ENCODE data around the gene TBC1D1.
"Not testable (repeated sequence)": the region's sequence is repeated elsewhere in the genome, so short reads cannot be mapped to it uniquely, and the experiment has no call there.

The TBC1D1 gene

DNA sequence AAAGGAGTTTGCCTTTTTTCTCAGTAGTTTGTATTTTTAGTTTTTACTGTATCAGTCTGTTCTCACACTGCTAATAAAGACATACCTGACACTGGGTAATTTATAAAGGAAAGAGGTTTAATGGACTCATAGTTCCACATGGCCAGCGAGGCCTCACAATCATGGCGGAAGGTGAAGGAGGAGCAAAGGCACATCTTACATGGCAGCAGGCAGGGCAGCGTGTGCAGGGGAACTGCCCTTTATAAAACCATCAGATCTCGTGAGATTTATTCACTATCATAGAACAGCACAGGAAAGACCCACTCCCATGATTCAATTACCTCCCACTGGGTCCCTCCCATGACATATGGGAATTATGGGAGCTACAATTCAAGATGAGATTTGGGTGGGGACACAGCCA lies 130.1 kb downstream of the TBC1D1 start:
- not testable (repeated sequence) for DNase-seq

DNA sequence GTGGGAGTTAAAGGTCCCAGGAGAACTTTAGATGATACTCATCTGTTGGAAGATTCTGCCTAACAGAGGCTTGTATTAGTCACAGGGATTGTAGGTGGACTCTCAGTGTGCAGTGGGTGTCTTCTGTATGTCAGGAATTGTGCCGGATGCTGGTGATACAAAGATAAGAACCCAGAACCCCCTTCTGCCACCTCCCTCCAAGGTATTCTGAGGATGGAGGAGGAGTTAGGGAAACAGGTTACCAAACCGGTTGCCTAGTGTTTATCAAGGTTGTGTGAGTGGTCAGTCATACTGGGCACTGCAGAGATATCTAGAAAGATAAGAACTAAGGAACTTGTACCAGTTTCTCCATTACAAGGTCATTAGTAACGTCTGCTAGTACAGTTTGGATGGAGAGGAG lies 130.9 kb downstream of the TBC1D1 start:
- DNase-seq, result no peak

DNA sequence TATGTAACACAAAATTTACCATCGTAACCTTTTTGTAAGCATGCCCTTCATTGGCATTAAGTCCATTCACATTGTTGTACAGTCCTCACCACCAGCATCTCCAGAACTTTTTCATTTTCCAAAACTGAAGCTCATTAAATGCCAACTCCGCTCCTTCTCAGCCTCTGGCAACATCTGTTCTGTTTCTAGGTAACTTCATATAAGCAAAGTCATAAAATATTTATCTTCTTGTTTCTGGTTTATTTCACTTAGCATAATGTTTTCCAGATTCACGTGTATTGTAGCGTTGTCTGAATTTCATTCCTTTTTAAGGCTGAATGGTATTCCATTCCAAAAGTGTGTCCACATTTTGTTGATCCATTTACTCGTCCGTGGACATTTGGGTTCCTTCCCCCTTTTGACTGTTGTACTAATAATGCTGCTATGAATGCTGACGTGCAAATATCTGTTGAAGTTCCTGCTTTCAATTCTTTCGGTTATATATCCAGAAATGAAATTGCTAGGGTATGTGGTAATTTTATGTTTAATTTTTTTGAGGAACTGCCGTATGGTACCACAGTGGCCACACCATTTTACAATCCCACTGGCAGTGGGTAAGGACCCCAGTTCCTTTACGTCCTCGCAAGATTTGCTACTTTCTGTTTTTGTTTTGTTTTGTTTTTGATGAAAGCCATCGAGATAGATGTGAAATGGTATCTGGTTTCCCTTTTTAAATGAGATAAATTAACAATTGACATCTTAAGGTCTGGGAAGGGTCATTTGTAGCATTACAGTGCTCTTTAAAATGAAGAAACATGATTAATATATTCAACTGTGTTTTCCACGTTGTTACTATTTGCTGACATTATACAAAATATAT lies 132.7 kb downstream of the TBC1D1 start:
- DNase-seq, result no peak

DNA sequence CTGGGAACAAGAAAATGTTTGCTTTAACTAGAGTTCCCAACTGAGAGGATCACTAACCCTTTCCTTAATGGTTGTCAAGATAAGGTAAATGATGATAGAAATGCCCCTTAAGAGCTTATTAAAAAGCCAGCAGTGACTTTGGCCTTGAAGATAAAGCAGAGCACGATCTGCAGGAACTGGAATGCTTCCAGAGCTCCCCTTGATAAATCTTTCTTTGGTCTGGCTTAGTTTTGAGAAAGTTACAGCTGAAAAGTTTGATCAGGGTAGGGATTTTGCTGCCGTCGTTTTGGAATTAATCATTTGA lies 133.3 kb downstream of the TBC1D1 start:
- no peak for DNase-seq

DNA sequence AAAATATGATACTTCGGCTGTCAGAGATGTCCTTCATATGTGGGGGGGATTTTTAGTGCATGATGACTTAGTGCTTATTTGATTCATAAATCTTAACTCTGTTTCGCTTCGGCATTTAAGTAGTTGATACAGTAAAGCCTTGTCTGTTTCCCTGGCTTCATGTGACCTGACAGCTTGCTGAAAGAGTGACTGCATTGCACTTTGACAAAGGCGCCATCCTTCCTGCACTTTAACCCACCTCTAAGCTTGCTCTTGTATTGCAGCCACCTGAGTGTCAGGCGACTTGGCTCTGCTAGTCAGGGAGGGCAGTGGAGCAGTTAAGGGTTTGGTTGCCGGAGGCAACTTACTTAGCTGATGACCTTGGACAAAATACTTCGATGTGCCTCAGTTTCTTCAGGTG lies 134.8 kb downstream of the TBC1D1 start:
- no peak for DNase-seq

DNA sequence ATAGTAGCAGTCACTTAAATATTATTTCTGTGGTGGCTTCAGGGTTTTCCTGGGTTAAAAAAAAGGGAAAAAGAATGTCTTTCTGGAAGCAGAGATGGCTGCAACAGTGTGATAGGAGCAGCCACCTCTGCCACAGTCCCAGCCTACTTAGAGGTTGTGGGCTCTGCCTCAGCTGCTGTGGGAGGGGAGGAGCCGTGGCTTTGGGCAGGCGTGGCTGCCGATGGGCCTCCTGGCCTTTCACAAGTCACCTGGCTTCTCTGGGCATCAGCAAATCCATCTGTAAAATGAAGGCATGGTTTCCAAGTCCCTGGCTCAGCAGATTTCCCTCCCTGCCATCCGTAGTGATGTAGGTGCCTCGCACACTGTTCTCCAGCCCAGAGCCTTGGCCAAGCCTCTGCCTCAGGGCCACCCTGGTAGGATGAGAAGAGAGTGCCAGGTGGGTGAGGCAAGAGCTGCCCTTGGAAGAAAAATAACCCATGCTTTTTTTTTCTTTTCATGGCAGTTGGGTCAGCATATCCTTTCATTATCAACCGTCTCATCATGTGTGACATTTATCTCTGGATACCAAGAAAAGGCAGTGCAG lies 135.4 kb downstream of the TBC1D1 start:
- DNase-seq, result no peak

DNA sequence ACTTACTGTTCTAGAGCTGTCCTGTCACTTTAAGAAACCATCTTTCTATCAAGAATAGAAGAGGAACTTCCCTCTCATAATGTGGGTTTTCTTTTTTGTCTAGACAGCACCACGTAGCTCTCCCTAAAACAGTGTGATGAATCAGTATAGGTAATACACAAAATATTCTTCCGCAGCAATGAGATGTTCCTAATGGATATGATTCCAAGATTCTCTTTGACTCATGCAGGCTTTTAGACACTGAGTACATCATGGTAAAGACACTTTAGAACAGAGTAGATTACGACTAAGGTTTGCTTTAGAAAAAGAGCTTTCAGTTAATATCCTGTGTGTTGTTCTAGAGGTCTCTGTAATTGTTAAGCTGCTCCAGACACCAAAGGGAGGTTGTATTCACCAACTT lies 139.1 kb downstream of the TBC1D1 start:
- no peak for DNase-seq

DNA sequence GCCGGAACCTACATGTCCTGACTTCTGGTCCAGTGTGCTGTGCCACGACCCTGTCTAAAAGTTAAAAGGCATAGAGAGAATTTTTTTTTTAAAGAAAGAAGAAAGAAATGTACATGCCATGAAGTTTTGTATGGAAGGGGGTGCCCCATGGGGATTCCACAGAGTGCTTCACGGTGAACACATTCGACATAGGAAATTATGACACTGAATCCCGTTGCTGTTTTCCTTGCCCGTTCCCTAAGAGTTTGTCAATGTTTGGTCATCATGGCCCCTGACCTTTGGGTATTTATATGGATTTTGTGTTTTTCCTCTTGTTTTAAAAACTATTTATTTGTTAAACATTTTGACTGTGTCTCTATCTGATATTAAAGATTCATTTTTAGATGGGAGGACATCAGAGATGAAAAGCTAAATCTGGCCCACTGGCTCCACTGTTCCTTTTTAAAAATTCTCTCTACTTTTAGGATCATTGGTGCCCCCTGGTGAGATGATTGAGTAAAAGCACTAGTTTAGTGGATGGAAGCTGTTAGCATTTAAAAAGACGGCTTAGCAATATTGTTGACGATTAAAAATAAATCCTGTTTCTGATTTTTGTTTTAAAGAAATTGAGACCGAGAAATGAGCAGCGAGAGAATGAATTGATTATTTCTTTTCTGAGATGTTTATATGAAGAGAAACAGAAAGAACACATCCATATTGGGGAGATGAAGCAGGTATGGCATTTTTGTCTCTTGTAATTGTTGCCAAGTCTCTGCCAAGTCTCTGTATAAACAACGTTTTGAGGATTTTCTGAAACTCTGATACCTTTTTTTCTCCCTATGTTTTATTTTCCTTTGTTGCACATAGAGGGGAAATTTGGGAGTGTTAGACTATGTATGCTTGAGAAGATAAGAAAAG lies 144.3 kb downstream of the TBC1D1 start:
- peak; percentile 30 for DNase-seq

DNA sequence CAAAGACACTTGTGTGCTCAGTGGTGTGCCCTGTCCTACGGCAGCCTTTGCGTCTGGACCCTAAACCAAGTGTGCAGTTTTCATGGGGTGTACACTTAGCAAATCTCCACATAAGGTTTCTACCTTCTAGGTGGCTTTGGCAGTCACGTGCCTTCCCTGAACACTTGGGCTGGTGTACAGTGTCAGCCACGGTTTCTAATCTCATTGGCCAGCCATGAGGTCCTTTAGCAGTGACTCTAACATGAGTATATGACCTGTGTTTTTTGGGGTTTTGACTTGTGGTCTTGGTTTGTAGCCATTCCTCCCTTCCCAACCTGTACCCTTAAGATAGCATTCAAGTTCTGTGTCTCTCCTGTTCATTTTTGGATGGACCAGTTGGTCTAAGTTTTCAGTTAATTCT lies 145.7 kb downstream of the TBC1D1 start:
- no peak for DNase-seq

DNA sequence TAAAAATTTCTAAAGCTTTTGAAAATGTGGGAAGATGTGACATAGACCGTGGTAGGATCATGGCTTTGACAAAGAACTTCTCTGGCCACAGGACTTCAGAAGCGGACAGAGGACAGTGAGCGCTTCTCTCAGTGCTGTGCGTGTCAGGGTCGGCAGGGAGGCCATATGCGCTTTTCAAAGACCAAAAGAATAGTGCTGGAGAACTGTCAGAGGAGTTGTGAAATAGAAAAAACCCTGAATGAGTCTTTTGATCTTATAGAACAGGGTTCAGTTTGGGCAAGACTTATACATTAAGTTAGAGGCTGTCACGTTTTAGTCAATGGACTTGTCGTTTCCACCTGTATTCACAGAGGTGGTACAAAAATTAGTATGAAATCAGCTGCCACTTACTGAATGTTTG lies 146.7 kb downstream of the TBC1D1 start:
- DNase-seq, result no peak

DNA sequence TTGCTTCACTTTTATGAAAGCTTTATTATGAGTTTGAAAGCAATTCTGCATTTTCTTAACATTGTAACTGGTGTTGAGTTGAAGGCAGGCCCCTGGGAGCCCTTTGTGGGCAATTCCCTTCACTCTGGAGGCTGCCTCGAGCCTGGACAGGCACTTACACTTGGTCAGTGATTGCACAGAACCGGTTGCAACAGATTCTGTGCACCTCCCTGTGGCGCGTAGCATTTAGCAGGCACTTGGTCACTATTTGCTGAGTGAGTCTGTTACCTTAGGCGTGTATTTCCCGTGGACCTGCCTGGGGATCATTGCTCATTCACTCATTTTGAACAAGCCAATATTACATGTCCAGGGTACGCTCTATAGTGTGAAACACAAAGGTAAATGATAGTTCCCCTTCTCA lies 149.7 kb downstream of the TBC1D1 start:
- no peak for DNase-seq

DNA sequence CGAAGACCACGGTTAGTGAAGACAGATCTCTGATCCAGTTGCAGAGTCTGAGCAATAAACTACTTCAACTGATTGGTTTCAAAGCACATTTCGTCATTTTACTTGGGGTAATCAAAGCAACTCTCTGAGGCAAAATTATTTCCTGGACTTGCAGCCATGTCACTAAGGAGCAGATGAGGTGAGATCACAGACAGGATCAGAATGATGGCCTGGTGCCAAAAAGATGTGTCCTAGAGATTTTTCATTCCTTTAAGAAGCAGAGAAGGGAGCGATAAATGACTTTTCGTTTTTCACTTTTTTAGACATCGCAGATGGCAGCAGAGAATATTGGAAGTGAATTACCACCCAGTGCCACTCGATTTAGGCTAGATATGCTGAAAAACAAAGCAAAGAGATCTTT lies 153.2 kb downstream of the TBC1D1 start:
- no peak for DNase-seq

DNA sequence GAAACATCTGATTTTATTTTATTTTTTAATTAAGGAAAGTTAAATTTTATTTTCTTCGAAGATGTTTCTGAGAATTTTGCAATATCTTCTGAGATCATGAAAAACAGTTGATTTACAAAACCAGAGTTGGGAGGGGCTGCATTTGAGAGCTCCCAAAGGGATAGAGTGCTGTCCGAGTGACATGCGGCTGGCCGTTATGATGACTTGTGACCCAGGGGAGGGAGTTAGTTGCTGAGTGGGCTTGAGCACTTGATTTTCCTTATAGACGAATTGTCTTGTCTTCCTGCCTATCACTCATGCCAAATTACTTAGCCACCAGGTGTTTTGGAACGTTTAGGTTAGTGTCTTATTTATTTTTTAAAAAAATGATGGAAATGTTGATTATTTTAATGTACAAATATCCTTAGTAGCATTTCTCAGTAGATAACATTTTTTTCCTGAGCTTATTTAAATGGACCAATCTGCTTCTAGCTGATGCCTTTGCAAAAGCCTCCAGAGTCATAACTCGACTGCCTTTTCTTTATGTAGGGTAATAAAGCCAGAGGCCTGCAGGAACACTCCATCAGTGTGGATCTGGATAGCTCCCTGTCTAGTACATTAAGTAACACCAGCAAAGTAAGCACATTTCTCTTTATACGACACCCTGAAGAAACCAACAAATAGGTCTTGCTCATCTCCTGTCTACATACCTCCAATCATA lies 154.6 kb downstream of the TBC1D1 start:
- DNase-seq, result no peak

DNA sequence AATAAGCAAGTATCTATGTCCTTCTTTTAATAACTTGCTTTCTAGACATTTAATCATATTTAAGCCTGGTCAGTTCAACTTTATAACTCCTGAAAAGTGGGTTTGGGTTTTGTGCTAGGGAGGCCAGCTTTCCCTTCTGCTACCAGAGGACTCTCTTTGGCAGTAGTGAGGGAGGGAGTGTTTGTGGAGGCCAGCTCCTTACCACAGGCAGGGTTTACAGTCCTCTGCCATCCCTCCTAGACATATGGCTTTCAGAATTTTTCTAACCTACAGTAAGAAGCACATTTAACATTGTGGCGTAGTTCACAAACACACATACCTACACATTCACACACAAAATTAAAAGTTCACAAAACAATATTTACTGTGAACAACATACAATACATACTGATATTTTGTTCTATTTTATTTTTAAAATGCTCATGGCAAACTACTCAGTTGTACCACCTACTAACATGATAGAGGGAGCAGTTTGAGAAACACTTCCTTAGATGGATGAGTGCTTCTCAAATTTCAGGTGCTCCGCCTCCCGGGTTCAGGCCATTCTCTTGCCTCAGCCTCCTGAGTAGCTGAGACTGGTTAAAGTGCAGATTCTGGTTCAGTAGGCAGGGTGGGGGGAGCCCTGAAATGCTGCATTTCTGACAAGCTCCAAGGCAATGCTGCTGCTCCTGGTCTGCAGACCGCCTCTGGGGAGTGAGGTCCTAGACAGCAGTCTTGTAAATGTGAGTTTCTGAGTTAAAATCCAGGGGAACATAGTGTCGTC lies 156.0 kb downstream of the TBC1D1 start:
- DNase-seq, result no peak

DNA sequence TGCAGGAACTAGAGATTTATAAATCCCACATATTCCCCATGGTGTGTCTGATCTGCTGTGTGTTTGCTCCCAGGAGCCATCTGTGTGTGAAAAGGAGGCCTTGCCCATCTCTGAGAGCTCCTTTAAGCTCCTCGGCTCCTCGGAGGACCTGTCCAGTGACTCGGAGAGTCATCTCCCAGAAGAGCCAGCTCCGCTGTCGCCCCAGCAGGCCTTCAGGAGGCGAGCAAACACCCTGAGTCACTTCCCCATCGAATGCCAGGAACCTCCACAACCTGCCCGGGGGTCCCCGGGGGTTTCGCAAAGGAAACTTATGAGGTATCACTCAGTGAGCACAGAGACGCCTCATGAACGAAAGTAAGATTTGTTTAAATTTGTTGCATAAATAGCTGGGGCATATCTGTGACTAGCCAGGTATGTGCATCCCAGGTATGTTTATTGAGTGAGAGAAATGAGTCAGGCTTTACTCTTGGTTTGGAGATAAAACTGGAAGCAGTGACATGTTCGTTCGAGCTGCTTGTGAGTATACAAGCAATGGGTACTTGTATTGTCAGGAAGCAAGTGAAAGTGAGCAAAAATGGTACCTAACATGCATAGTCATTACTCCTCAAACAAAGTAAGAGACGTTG lies 158.8 kb downstream of the TBC1D1 start:
- DNase-seq, result no peak

DNA sequence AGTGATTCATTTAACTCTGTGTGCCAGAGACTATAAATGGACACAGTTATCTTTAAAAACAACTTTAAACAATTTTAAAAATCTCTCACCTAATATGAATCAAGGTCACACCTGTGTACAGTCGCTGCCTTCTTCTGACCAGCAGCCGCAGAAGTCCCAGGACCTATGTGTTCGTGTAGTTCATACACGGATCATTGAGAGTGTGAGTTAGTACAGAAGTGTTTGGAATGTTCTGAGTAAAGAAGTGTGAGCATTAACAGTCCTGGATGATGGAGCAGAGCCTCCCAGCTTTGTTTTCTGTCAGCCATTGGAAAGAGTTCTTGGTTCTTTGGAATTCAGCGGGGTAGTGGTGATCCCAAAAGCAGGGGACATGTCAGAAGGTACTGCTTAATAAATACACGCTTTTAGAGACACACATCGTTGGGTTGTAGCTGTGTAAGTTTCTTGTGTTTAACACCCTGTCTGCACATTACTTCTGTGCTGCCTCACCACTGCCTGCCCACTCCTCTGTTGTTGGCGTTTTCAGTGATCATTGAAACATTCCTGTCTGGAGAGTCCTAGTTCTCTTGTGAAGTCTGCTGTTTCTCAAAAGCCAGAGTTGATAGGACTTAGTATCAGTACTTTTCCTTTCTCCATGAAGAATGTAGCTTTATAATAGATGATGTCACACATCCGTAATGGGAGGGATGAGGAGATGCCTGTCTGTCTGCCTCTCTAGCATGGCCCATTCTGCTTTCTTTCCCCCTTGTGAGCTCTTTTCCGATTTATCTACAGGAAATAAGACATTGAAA lies 159.9 kb downstream of the TBC1D1 start:
- DNase-seq, result no peak

DNA sequence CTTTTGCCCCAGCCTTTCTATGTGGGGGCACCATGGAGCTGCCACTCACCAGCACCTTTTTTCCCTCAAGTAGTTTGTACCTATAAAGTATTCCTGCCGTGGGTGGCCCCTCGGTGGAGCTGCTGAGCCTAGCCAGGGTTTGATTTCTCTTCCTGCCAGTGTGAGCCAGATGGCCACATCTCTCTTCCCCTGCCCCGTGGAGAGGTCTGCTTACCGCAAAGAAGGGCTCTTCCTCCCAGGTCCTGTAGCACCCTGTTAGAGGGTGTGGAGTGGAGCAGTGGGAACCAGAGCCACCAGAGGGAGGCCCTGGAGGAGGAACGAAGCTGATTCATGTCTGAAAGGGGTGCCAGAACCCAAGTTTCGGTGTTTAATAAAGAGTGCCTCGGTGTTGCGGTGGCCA lies 164.7 kb downstream of the TBC1D1 start:
- no peak for DNase-seq

DNA sequence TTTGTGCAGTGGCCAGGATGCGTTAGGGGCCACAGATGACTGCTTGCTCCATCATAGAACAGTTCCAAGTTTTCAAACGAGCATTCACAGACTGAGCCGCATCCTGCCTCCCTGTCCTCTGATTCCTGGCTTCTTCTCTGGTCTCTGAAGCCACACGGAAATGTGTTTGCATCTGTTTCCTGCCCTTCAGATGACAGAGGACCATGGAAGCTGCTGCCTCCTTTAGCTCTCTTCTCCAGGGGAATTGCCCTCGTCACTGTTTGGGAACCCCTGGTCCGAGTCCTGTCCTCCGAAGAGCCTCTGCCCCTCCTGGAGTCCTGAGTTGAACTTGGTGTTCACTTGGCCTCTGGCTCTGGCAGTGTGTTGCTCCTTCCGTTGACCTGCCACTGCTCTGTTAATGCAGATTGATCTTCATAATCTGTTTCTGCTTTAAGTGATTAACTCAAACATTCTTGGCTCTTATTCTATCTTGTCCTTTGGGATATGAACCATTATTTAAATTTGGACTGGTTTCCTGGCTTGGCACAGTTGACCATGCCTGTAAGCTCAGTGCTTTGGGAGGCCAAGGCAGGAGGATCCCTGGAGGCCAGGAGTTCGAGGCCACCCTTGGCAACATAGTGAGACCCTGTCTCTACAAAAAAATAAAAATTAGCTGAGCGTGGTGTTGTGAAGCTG lies 165.3 kb downstream of the TBC1D1 start:
- DNase-seq, result no peak

DNA sequence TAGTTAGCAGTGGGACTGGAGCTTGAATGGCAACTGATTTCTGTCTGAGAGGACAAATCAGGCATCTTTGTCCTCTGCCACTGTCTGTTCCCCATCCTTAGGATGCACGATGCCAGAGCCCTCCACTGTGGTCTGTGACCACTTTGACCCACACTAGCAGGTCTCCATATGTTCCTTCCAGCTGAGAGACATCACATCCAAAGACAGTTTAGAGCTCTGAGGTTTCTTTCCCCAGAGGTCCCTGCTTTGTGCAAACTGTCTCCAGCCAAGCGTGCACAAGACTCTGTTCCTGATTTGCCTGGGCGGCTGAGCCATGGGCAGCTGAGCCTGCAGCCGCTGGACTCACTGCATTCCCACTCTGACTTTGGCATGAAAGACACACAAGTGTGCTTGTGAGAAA lies 167.3 kb downstream of the TBC1D1 start:
- no peak for DNase-seq

DNA sequence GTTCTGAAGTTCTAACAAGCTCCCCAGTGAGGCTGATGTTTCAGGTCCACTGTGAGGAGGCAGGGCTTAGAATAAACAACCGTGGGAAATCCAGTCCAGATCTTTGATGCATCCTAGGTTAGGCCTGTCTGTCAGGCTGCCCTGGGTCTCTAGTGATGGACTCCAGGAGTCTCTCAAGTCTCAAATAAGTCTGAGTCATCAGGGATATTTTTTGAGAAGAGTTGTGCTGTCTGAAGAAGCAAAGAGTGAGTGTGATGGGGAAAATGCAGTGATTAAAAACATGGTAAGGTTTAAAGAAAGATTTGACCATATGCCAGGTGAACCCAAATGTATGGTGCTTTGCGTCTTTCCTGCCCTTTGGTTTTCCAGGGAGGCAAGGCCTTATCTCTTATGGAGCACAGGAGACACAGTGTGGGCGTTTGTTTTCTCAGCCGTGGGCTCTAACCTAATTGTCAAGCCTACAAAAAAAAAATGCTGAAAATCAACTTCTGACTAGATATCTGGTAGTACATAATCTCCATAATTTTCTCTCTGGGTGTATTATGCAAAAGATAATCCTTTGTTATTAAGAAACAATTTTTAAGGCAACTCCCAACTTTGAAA lies 170.0 kb downstream of the TBC1D1 start:
- DNase-seq, result no peak
